HEK293 (cell line): ENCODE results near the gene SAXO1.

Source experiments
- CTCF ChIA-PET: fragments of 350-600 bp; formaldehyde crosslinking; extraction: SDS; loops from one replicate; lab custom pipeline; 2021; ENCODE audit warnings: antibody characterized with exemption; lab: Yijun Ruan, JAX
- POLR2A ChIA-PET: fragments of 300-600 bp; formaldehyde crosslinking; extraction: SDS; loops from one replicate; lab custom pipeline; 2020; ENCODE audit warnings: antibody characterized with exemption, inconsistent platforms; lab: Yijun Ruan, JAX
- H3K27ac ChIP-seq: fragments of 200-500 bp; sonication (Bioruptor generic); 2 replicates; pipeline ENCODE4 v1.5.1; 2014; ENCODE audit warnings: low read depth, low read length, control low read depth, inconsistent platforms; ENCODE audit errors: extremely low read depth
- H3K36me3 ChIP-seq, 2 experiments: fragments of 200-500 bp in 1 of 2; sonication (Bioruptor generic) in 1 of 2; 1 replicate in 1 of 2; 2 replicates in 1 of 2; pipeline ENCODE4 v1.5.1; 2014 to 2017; ENCODE audit warnings: inconsistent platforms in 2 of 2, low read length in 2 of 2; ENCODE audit not compliant: control insufficient read depth in 2 of 2, insufficient read depth in 1 of 2
- H3K4me1 ChIP-seq: fragments of 200-500 bp; sonication (Bioruptor generic); 2 replicates; pipeline ENCODE4 v1.5.1; 2014; ENCODE audit warnings: mild to moderate bottlenecking, low read length, inconsistent platforms; ENCODE audit not compliant: control insufficient read depth, insufficient read depth
- H3K4me3 ChIP-seq: 2 replicates; pipeline ENCODE4 v1.5.1; 2011; ENCODE audit warnings: low read depth, mild to moderate bottlenecking, control low read depth, low read length, moderate library complexity
- H3K9me3 ChIP-seq: fragments of 200-500 bp; sonication (Bioruptor generic); 2 replicates; pipeline ENCODE4 v1.5.1; 2014; ENCODE audit warnings: low read depth, low read length, inconsistent platforms; ENCODE audit not compliant: control insufficient read depth, insufficient read depth
- SP2 ChIP-seq: fragments of 450-650 bp; formaldehyde crosslinking; IDR thresholded peaks from 2 replicates; pipeline ENCODE4 v1.5.1; 2016; ENCODE audit warnings: missing biosample characterization, missing genetic modification characterization
- ZBTB17 ChIP-seq: fragments of 450-650 bp; formaldehyde crosslinking; IDR thresholded peaks from 2 replicates; pipeline ENCODE4 v1.5.1; 2016; ENCODE audit warnings: missing biosample characterization, missing genetic modification characterization
- ZFHX2 ChIP-seq: fragments of 450-650 bp; formaldehyde crosslinking; conservative IDR thresholded peaks from 2 replicates; pipeline ENCODE4 v1.5.1; 2016; ENCODE audit warnings: missing biosample characterization, missing genetic modification characterization
- ZFP3 ChIP-seq: fragments of 450-650 bp; formaldehyde crosslinking; IDR thresholded peaks from 2 replicates; pipeline ENCODE4 v1.5.1; 2016; ENCODE audit warnings: low read depth, missing biosample characterization, missing genetic modification characterization
- ZNF10 ChIP-seq: fragments of 450-650 bp; formaldehyde crosslinking; IDR thresholded peaks from 2 replicates; pipeline ENCODE4 v1.5.1; 2017; ENCODE audit warnings: missing biosample characterization, missing genetic modification characterization
- ZNF133 ChIP-seq: fragments of 450-650 bp; formaldehyde crosslinking; IDR thresholded peaks from 2 replicates; pipeline ENCODE4 v1.5.1; 2016; ENCODE audit warnings: missing biosample characterization, missing genetic modification characterization
- ZNF140 ChIP-seq: fragments of 450-650 bp; formaldehyde crosslinking; IDR thresholded peaks from 2 replicates; pipeline ENCODE4 v1.5.1; 2016; ENCODE audit warnings: missing biosample characterization, missing genetic modification characterization
- ZNF239 ChIP-seq: fragments of 450-650 bp; formaldehyde crosslinking; IDR thresholded peaks from 2 replicates; pipeline ENCODE4 v1.5.1; 2016; ENCODE audit warnings: missing biosample characterization, missing genetic modification characterization
- ZNF248 ChIP-seq: fragments of 450-650 bp; formaldehyde crosslinking; IDR thresholded peaks from 2 replicates; pipeline ENCODE4 v1.5.1; 2017; ENCODE audit warnings: missing biosample characterization, missing genetic modification characterization
- ZNF335 ChIP-seq: fragments of 450-650 bp; formaldehyde crosslinking; conservative IDR thresholded peaks from 2 replicates; pipeline ENCODE4 v1.5.1; 2016; ENCODE audit warnings: missing biosample characterization, missing genetic modification characterization
- ZNF404 ChIP-seq: fragments of 450-650 bp; formaldehyde crosslinking; IDR thresholded peaks from 2 replicates; pipeline ENCODE4 v1.5.1; 2017; ENCODE audit warnings: missing biosample characterization, missing genetic modification characterization
- ZNF426 ChIP-seq: fragments of 450-650 bp; formaldehyde crosslinking; IDR thresholded peaks from 2 replicates; pipeline ENCODE4 v1.5.1; 2017; ENCODE audit warnings: missing biosample characterization, missing genetic modification characterization, mild to moderate bottlenecking, inconsistent platforms, moderate library complexity
- ZNF48 ChIP-seq: fragments of 450-650 bp; formaldehyde crosslinking; IDR thresholded peaks from 2 replicates; pipeline ENCODE4 v1.5.1; 2016; ENCODE audit warnings: missing biosample characterization, missing genetic modification characterization
- ZNF549 ChIP-seq: fragments of 450-650 bp; IDR thresholded peaks from 2 replicates; pipeline ENCODE4 v1.5.1; 2018; ENCODE audit warnings: missing biosample characterization, missing genetic modification characterization, mild to moderate bottlenecking, inconsistent platforms, moderate library complexity
- ZNF571 ChIP-seq: fragments of 450-650 bp; formaldehyde crosslinking; IDR thresholded peaks from 2 replicates; pipeline ENCODE4 v1.5.0; 2017; ENCODE audit warnings: missing biosample characterization, missing genetic modification characterization
- ZNF654 ChIP-seq: fragments of 450-650 bp; formaldehyde crosslinking; IDR thresholded peaks from 2 replicates; pipeline ENCODE4 v1.5.1; 2016; ENCODE audit warnings: low read depth, missing biosample characterization, missing genetic modification characterization
- ZNF701 ChIP-seq: fragments of 450-650 bp; formaldehyde crosslinking; IDR thresholded peaks from 2 replicates; pipeline ENCODE4 v1.5.1; 2016; ENCODE audit warnings: missing biosample characterization, missing genetic modification characterization
- ZNF707 ChIP-seq: fragments of 450-650 bp; formaldehyde crosslinking; IDR thresholded peaks from 2 replicates; pipeline ENCODE4 v1.5.1; 2016; ENCODE audit warnings: missing biosample characterization, missing genetic modification characterization
- ZNF776 ChIP-seq: fragments of 450-650 bp; formaldehyde crosslinking; IDR thresholded peaks from 2 replicates; pipeline ENCODE4 v1.5.0; 2017; ENCODE audit warnings: missing biosample characterization, missing genetic modification characterization, borderline replicate concordance
- ZNF792 ChIP-seq: fragments of 450-650 bp; formaldehyde crosslinking; IDR thresholded peaks from 2 replicates; pipeline ENCODE4 v1.5.1; 2016; ENCODE audit warnings: missing biosample characterization, missing genetic modification characterization
- ZSCAN18 ChIP-seq: fragments of 450-650 bp; formaldehyde crosslinking; IDR thresholded peaks from 2 replicates; pipeline ENCODE4 v1.5.1; 2016; ENCODE audit warnings: missing biosample characterization, missing genetic modification characterization
- TF ChIP-seq, protein P1 (sequence below): fragments of 450-650 bp; formaldehyde crosslinking; optimal IDR thresholded peaks from 2 replicates; pipeline ENCODE3; 2016; ENCODE audit warnings: missing biosample characterization, mild to moderate bottlenecking, missing genetic modification characterization

The SAXO1 gene

DNA sequence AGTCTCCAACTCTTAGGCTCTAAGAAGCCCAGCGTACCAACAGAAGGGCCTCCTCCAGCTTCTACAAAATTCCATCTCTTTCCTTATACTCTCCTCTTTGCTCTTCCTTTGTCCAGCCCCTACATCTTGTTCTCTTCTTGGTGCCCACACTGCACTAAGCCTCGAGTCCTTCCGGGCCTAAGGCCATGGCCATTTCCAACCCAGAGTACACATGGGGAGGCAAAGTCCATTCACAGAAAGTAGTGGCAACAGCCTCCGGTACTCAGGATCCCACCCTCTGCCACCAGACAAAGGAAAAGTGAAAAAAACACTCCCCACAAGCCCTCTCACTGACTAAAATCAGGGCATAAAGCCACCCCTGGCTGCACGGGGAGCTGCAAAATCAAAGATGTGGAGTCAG lies 60.3 kb downstream of the SAXO1 start:
- ChIA-PET CTCF (interaction anchor here (0.5 kb wide), 1 partner anchor 493 kb away, joined by 3 read pairs; no protein-coding TSS in a partner anchor), POLR2A (no interaction called here)
- H3K4me3 ChIP-seq: no peak overlapping the region
- TF ChIP-seq ZFHX2 (tag by site-specific recombination) (no peak), ZFP3 (tag by site-specific recombination) (no peak), ZNF426 (tag by site-specific recombination) (no peak), ZNF335 (tag by site-specific recombination) (no peak), ZNF404 (no peak), SP2 (no peak), ZNF140 (no peak)
- H3K27ac ChIP-seq: no peak overlapping the region; the same call in 1 of the 2 replicates
- H3K36me3 ChIP-seq: no peaks in the 10 kb centered on the region
- H3K4me1 ChIP-seq: peaks cover 16% of the 10 kb centered on the region
- H3K9me3 ChIP-seq: no peaks in the 10 kb centered on the region

DNA sequence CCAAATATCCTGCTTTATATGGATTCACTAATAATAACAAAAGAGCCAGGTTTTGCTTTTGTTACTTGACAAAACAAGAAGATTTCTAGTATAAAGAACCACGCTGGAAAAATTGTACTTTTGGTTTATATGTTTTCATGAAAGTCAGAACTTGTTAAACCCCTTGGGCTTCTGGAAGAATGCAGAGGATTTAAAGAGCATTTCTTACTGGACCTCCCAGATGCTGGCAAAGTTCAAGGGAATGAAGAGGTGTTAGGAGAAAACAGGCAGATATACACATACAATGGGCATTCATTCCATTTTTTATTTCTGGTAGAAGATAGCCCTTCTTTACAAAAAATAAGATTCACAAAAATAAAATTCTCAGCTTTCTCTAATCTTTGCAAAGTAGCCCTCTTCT lies 61.1 kb downstream of the SAXO1 start:
- Histone ChIP-seq H3K27ac (no peak overlapping the region), H3K4me1 (peaks cover 10% of the 10 kb centered on the region), H3K4me3 (no peak overlapping the region), H3K36me3 (no peaks in the 10 kb centered on the region), H3K9me3 (no peaks in the 10 kb centered on the region)
- POLR2A ChIA-PET: no interaction called here
- TF ChIP-seq ZNF571 (no peak), ZNF48 (tag by site-specific recombination) (no peak), ZSCAN18 (tag by site-specific recombination) (no peak), ZNF701 (no peak), ZNF792 (tag by site-specific recombination) (no peak), ZNF707 (tag by site-specific recombination) (no peak), ZNF776 (tag by site-specific recombination) (no peak), ZBTB17 (tag by site-specific recombination) (no peak), ZNF549 (tag by site-specific recombination) (no peak), ZNF10 (tag by site-specific recombination) (no peak), ZNF654 (tag by site-specific recombination) (no peak)
- TF ChIP-seq, protein P1, sequence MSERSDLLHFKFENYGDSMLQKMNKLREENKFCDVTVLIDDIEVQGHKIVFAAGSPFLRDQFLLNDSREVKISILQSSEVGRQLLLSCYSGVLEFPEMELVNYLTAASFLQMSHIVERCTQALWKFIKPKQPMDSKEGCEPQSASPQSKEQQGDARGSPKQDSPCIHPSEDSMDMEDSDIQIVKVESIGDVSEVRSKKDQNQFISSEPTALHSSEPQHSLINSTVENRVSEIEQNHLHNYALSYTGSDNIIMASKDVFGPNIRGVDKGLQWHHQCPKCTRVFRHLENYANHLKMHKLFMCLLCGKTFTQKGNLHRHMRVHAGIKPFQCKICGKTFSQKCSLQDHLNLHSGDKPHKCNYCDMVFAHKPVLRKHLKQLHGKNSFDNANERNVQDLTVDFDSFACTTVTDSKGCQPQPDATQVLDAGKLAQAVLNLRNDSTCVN: no peak
- CTCF ChIA-PET: no interaction called here

DNA sequence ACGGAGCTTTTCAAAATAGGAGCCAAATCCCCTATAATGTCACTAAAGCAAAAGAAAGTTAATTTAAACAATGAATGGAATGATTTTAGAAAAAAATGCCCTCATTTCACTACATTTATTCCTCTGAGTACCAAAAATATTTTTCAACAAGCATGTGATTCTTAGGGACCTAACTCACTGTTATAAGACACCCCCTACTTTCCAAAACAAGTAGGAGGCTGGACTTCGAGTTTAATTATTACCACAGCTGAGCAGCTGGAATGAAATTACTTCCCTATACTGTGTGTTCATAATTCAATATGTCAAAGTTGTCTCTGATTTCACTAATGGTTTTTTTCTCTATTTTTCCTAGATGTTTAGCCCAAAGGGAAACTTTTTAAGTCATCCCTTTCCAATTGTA lies 61.6 kb downstream of the SAXO1 start:
- Histone ChIP-seq H3K4me1 (peaks cover 10% of the 10 kb centered on the region), H3K4me3 (no peak overlapping the region), H3K36me3 (no peaks in the 10 kb centered on the region), H3K27ac (no peak overlapping the region), H3K9me3 (no peaks in the 10 kb centered on the region)
- POLR2A ChIA-PET: no interaction called here
- CTCF ChIA-PET: no interaction called here
- TF ChIP-seq ZNF248 (tag by site-specific recombination): no peak
- no peak for TF ChIP-seq ZNF239
- no peak for TF ChIP-seq ZNF133
